Sigmoid colon (tissue), 4 donors: ENCODE measurements around the gene STBD1.
A peak's percentile ranks its signal among the peaks of the same experiment; 100 is the strongest.

Experiments
- CTCF ChIP-seq, 4 experiments: fragments of 450-650 bp in 3 of 4; fragments of 200-600 bp in 1 of 4; IDR thresholded peaks; one replicate each; pipeline ENCODE4 v1.5.1; 2016 to 2019; ENCODE audit warnings: antibody characterized with exemption in 4 of 4, mild to moderate bottlenecking in 3 of 4, moderate library complexity in 2 of 4
- EP300 ChIP-seq, 4 donors: sonication (generic); formaldehyde crosslinking; IDR thresholded peaks; one replicate each; pipeline ENCODE4 v1.6.1; 2017; ENCODE audit warnings: antibody characterized with exemption in 4 of 4
- POLR2A ChIP-seq, 2 donors: fragments of 450-650 bp; IDR thresholded peaks; one replicate each; pipeline ENCODE4 v1.6.1; 2016; ENCODE audit warnings: antibody characterized with exemption in 2 of 2, mild to moderate bottlenecking in 2 of 2, moderate library complexity in 2 of 2
- POLR2AphosphoS5 ChIP-seq, 4 donors: sonication (generic); formaldehyde crosslinking; IDR thresholded peaks; one replicate each; pipeline ENCODE4 v1.6.1; 2017; ENCODE audit warnings: antibody characterized with exemption in 4 of 4

GRCh38 chr4:76342191-76342590, 35.7 kb downstream of the STBD1 start:
- TF ChIP-seq CTCF (IDR thresholded peaks at IDR 0.05) (no peak), POLR2A (IDR thresholded peaks at IDR 0.05) (no peak), EP300 (IDR thresholded peaks at IDR 0.05) (peak in 2 of 4 donors; percentile 22 to 24), POLR2AphosphoS5 (IDR thresholded peaks at IDR 0.05) (peak in 1 of 4 donors; percentile 26)
